ENCODE data around the gene HNF4A. TPM values are rescaled to one million over a fixed set of nuclear protein-coding genes. Genes with fewer than 3 reads are reported as not detected.

The HNF4A gene
- total RNA-seq, 4 donors from 2014 or later = under 0.01 to 0.26 TPM; not detected in 2

DNA sequence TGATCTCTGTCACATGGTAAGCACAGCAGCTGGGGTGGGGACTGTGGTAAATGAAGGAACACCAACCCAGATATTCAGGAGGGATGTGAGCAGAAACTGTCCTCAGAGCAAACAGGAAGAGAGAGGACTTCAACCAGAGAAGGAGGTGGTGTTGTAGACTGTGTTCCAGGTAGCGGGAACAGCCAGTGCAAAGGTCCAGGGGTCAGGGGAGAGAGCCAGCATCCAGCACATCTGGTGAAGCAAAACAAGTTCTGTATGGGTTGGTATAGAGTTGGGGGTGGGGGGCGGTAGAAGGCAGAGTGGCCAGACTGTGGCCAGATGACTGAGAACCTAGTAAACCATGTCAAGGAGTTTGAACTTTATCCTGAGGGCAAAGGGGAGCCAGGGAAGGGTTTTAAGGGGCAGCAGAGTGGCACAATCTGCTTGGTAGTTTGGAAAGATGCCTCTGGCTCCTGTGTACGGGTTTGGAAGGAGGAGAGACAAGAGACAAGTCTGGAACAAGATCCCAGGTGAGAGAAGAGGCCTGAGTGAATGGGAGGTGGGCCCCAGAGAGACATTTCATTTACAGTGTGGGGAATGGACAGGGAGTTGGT is 92.4 kb downstream of the HNF4A start:
- TF ChIP-seq, protein P1, sequence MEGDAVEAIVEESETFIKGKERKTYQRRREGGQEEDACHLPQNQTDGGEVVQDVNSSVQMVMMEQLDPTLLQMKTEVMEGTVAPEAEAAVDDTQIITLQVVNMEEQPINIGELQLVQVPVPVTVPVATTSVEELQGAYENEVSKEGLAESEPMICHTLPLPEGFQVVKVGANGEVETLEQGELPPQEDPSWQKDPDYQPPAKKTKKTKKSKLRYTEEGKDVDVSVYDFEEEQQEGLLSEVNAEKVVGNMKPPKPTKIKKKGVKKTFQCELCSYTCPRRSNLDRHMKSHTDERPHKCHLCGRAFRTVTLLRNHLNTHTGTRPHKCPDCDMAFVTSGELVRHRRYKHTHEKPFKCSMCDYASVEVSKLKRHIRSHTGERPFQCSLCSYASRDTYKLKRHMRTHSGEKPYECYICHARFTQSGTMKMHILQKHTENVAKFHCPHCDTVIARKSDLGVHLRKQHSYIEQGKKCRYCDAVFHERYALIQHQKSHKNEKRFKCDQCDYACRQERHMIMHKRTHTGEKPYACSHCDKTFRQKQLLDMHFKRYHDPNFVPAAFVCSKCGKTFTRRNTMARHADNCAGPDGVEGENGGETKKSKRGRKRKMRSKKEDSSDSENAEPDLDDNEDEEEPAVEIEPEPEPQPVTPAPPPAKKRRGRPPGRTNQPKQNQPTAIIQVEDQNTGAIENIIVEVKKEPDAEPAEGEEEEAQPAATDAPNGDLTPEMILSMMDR (IDR thresholded peaks at IDR 0.05) = no peak
- no peak for TF ChIP-seq POLR2A (IDR thresholded peaks at IDR 0.05)
- no peak overlapping the region for H3K27ac ChIP-seq
- no peaks in the 10 kb centered on the region for H3K27me3 ChIP-seq
- no peaks in the 10 kb centered on the region for H3K36me3 ChIP-seq
- H3K9me3 ChIP-seq = no peaks in the 10 kb centered on the region
- DNase-seq = no peak
- intact Hi-C loops (cut with DNase I; ENCODE audit: low total_unique reads) = no loop called here
- H3K4me3 ChIP-seq = no peak overlapping the region
- no peaks in the 10 kb centered on the region for H3K4me1 ChIP-seq

DNA sequence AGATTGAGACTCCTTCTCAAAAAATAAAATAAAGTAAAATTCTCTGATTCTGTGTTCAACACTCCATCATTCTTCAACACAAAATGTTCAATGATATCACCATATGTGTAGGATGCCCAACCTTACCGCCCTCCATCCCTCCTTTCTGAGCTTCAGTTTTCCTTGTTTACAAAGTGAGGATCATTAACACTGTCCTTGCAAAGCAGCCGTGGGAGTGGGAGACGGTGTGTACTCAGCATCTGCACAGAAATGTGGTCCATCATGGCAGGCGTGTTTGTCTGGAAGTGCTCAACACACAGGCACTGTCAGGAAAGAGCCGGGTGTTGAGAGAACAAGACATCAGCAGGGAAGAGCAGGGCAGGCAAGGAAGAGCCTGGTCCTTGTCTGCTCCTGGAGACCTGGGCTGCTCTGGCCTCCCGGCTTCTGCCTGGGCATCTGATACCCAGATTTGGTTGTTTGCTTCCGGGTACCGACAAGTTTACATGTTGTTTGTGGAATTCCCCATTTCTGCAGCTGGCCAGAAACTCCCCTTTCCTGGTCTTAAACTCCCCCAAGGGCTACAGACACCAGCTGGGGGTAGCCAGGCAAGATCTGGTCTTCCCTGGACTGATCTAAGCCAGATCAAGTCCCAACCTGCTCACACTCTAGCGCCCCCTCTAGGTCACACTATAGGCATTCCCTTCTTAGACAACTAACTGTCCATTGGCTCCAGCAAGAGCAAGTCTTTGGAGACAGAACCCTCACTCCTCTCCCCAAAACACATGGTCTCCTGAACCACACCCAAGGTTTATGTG is 93.5 kb downstream of the HNF4A start:
- DNase-seq = no peak
- intact Hi-C loops (cut with DNase I; ENCODE audit: low total_unique reads) = no loop called here
- no peaks in the 10 kb centered on the region for H3K4me1 ChIP-seq

DNA sequence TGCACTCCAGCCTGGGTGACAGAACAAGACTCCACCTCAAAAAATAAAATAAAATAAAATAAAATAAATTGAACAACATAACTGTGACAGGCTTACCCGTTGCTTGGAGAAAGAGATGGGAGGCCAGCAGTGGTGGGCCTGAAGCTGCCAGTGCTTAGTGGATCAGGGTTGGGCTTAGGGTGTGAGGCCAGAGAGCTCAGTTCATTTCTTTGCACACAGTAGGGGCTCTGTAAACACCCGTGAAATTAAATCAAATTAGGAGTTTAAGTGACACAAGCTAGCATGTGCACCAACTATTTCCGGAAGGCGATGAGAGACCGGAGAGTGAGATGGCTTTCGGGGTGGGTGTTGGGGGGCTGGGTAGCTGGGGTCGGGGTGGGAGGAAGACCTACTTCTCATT is 94.4 kb downstream of the HNF4A start:
- H3K4me3 ChIP-seq = no peak overlapping the region
- H3K27ac ChIP-seq = no peak overlapping the region
- no peaks in the 10 kb centered on the region for H3K4me1 ChIP-seq
- intact Hi-C loops (cut with DNase I; ENCODE audit: low total_unique reads) = no loop called here
- H3K27me3 ChIP-seq = no peaks in the 10 kb centered on the region
- H3K9me3 ChIP-seq = no peaks in the 10 kb centered on the region
- no peak for DNase-seq
- H3K36me3 ChIP-seq = no peaks in the 10 kb centered on the region
- no peak for TF ChIP-seq POLR2A (IDR thresholded peaks at IDR 0.05)
- TF ChIP-seq, protein P1 (IDR thresholded peaks at IDR 0.05) = no peak

More for the DNA sequence above, 93.5 kb downstream of the HNF4A start:
- H3K9me3 ChIP-seq = no peaks in the 10 kb centered on the region
- H3K4me3 ChIP-seq = no peak overlapping the region
- no peaks in the 10 kb centered on the region for H3K36me3 ChIP-seq
- no peak overlapping the region for H3K27ac ChIP-seq
- TF ChIP-seq, protein P1 (IDR thresholded peaks at IDR 0.05) = no peak
- TF ChIP-seq POLR2A (IDR thresholded peaks at IDR 0.05) = no peak
- no peaks in the 10 kb centered on the region for H3K27me3 ChIP-seq

DNA sequence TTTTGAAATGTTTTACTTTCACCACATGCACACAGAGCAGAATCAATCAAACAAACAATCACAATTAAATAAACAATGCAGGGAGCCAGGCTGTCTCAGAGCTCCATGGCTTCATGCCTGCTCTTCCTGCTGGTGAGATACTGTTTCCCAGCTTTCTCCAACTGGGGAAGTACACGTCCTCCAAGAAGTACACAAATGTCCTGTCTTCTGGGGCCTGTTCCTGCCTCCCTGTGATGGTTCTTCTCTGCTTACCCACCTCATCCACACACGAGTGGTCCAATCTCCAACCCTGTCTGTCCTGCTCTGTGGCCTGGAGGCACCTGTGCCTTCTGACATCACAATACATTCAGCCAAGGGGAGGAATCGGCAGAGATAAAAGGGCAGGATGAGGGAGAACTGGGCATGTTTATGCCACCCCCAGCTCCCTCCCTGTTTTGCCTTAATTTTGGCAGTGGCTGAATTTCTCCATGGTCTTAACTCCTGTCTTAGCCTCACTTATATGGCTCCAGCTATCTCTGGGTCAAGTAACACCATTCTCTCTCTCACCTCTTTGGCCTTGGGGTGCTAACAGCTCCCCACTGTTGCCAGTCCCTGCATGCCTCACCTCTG is 94.9 kb downstream of the HNF4A start:
- DNase-seq = no peak
- no peaks in the 10 kb centered on the region for H3K9me3 ChIP-seq
- TF ChIP-seq POLR2A (IDR thresholded peaks at IDR 0.05) = no peak
- TF ChIP-seq, protein P1 (IDR thresholded peaks at IDR 0.05) = no peak
- no peak overlapping the region for H3K27ac ChIP-seq
- intact Hi-C loops (cut with DNase I; ENCODE audit: low total_unique reads) = no loop called here
- H3K4me1 ChIP-seq = no peaks in the 10 kb centered on the region
- H3K27me3 ChIP-seq = no peaks in the 10 kb centered on the region
- H3K4me3 ChIP-seq = no peak overlapping the region
- H3K36me3 ChIP-seq = no peaks in the 10 kb centered on the region

DNA sequence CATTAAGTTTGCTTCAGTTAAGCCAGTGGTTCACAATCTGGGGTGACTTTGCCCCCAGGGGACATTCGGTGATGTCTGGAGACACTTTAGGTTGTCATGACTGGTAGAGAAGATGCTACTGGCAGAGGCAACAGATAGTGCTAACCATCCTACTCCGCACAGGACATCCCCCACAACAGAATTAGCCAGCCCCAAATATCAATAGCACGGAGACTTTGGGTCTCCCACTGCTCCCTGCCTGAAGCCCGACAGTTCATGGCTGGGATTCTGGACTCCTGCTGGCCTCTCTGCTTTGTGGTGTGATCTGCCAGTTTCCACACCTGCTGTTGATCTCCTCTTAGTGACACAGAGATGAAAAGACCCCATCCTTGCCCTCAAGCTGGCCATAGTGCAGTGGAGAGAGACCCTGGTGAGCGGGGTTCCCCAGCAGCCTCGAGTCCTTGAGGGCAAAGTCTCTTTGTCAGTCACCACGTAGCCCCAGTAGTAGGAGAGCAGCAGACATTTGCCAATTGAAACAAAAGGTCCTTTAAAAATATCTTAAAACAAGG is 95.5 kb downstream of the HNF4A start:
- Histone ChIP-seq H3K9me3 (no peaks in the 10 kb centered on the region), H3K4me3 (no peak overlapping the region), H3K36me3 (no peaks in the 10 kb centered on the region), H3K27ac (no peak overlapping the region), H3K27me3 (no peaks in the 10 kb centered on the region), H3K4me1 (no peaks in the 10 kb centered on the region)
- no peak for TF ChIP-seq POLR2A (IDR thresholded peaks at IDR 0.05)
- TF ChIP-seq, protein P1 (IDR thresholded peaks at IDR 0.05) = no peak
- intact Hi-C loops (cut with DNase I; ENCODE audit: low total_unique reads) = no loop called here
- no peak for DNase-seq

Data from uterus (tissue), 4 donors.